HEK293 (cell line): Measurements from ENCODE around the gene TRMT44.
A peak's percentile ranks its signal among the peaks of the same experiment; 100 is the strongest.

Experiments used
- CTCF ChIA-PET: fragments of 350-600 bp; formaldehyde crosslinking; extraction: SDS; loops from one replicate; lab custom pipeline; 2021; ENCODE audit warnings: antibody characterized with exemption; lab: Yijun Ruan, JAX
- POLR2A ChIA-PET: fragments of 300-600 bp; formaldehyde crosslinking; extraction: SDS; loops from one replicate; lab custom pipeline; 2020; ENCODE audit warnings: antibody characterized with exemption, inconsistent platforms; lab: Yijun Ruan, JAX
- H3K27ac ChIP-seq: fragments of 200-500 bp; sonication (Bioruptor generic); 2 replicates; pipeline ENCODE4 v1.5.1; 2014; ENCODE audit warnings: low read depth, low read length, control low read depth, inconsistent platforms; ENCODE audit errors: extremely low read depth
- H3K36me3 ChIP-seq, 2 experiments: fragments of 200-500 bp in 1 of 2; sonication (Bioruptor generic) in 1 of 2; 1 replicate in 1 of 2; 2 replicates in 1 of 2; pipeline ENCODE4 v1.5.1; 2014 to 2017; ENCODE audit warnings: inconsistent platforms in 2 of 2, low read length in 2 of 2; ENCODE audit not compliant: control insufficient read depth in 2 of 2, insufficient read depth in 1 of 2
- H3K4me1 ChIP-seq: fragments of 200-500 bp; sonication (Bioruptor generic); 2 replicates; pipeline ENCODE4 v1.5.1; 2014; ENCODE audit warnings: mild to moderate bottlenecking, low read length, inconsistent platforms; ENCODE audit not compliant: control insufficient read depth, insufficient read depth
- H3K4me3 ChIP-seq: 2 replicates; pipeline ENCODE4 v1.5.1; 2011; ENCODE audit warnings: low read depth, mild to moderate bottlenecking, control low read depth, low read length, moderate library complexity
- H3K9me3 ChIP-seq: fragments of 200-500 bp; sonication (Bioruptor generic); 2 replicates; pipeline ENCODE4 v1.5.1; 2014; ENCODE audit warnings: low read depth, low read length, inconsistent platforms; ENCODE audit not compliant: control insufficient read depth, insufficient read depth
- CTCF ChIP-seq: fragments of 450-650 bp; formaldehyde crosslinking; IDR thresholded peaks from 2 replicates; pipeline ENCODE4 v1.5.1; 2016; ENCODE audit warnings: missing biosample characterization, missing genetic modification characterization
- FEZF1 ChIP-seq: fragments of 450-650 bp; formaldehyde crosslinking; IDR thresholded peaks from 2 replicates; pipeline ENCODE4 v1.5.1; 2016; ENCODE audit warnings: missing biosample characterization, missing genetic modification characterization
- GLIS1 ChIP-seq: fragments of 450-650 bp; formaldehyde crosslinking; IDR thresholded peaks from 2 replicates; pipeline ENCODE4 v1.5.1; 2016; ENCODE audit warnings: missing biosample characterization, missing genetic modification characterization
- KLF10 ChIP-seq: fragments of 450-650 bp; IDR thresholded peaks from 2 replicates; pipeline ENCODE4 v1.5.1; 2018; ENCODE audit warnings: missing biosample characterization, mild to moderate bottlenecking, missing genetic modification characterization
- MEIS1 ChIP-seq: sonication (generic); formaldehyde crosslinking; IDR thresholded peaks from 2 replicates; pipeline ENCODE4 v1.8.1; 2022; ENCODE audit warnings: missing genetic modification reagents, mild to moderate bottlenecking, borderline replicate concordance
- PRDM2 ChIP-seq: fragments of 450-650 bp; formaldehyde crosslinking; IDR thresholded peaks from 2 replicates; pipeline ENCODE4 v1.5.1; 2016; ENCODE audit warnings: missing biosample characterization, missing genetic modification characterization, borderline replicate concordance
- ZBTB26 ChIP-seq: fragments of 450-650 bp; formaldehyde crosslinking; optimal IDR thresholded peaks from 2 replicates; pipeline ENCODE3; 2016; ENCODE audit warnings: missing biosample characterization, mild to moderate bottlenecking, missing genetic modification characterization
- ZFP3 ChIP-seq: fragments of 450-650 bp; formaldehyde crosslinking; IDR thresholded peaks from 2 replicates; pipeline ENCODE4 v1.5.1; 2016; ENCODE audit warnings: low read depth, missing biosample characterization, missing genetic modification characterization
- ZFP69B ChIP-seq: fragments of 450-650 bp; formaldehyde crosslinking; IDR thresholded peaks from 2 replicates; pipeline ENCODE4 v1.5.1; 2016; ENCODE audit warnings: missing biosample characterization, missing genetic modification characterization
- ZNF10 ChIP-seq: fragments of 450-650 bp; formaldehyde crosslinking; IDR thresholded peaks from 2 replicates; pipeline ENCODE4 v1.5.1; 2017; ENCODE audit warnings: missing biosample characterization, missing genetic modification characterization
- ZNF148 ChIP-seq: fragments of 450-650 bp; formaldehyde crosslinking; IDR thresholded peaks from 2 replicates; pipeline ENCODE4 v1.5.0; 2017; ENCODE audit warnings: missing biosample characterization, missing genetic modification characterization, borderline replicate concordance
- ZNF221 ChIP-seq: fragments of 450-650 bp; formaldehyde crosslinking; IDR thresholded peaks from 2 replicates; pipeline ENCODE4 v1.5.1; 2017; ENCODE audit warnings: missing biosample characterization, missing genetic modification characterization, borderline replicate concordance
- ZNF239 ChIP-seq: fragments of 450-650 bp; formaldehyde crosslinking; IDR thresholded peaks from 2 replicates; pipeline ENCODE4 v1.5.1; 2016; ENCODE audit warnings: missing biosample characterization, missing genetic modification characterization
- ZNF266 ChIP-seq: fragments of 450-650 bp; formaldehyde crosslinking; IDR thresholded peaks from 2 replicates; pipeline ENCODE4 v1.5.1; 2016; ENCODE audit warnings: missing biosample characterization, missing genetic modification characterization, low read depth
- ZNF423 ChIP-seq: fragments of 450-650 bp; formaldehyde crosslinking; IDR thresholded peaks from 2 replicates; pipeline ENCODE4 v1.5.1; 2016; ENCODE audit warnings: missing biosample characterization, missing genetic modification characterization
- ZNF473 ChIP-seq: fragments of 450-650 bp; formaldehyde crosslinking; IDR thresholded peaks from 2 replicates; pipeline ENCODE4 v1.5.1; 2017; ENCODE audit warnings: missing biosample characterization, missing genetic modification characterization
- ZNF48 ChIP-seq: fragments of 450-650 bp; formaldehyde crosslinking; IDR thresholded peaks from 2 replicates; pipeline ENCODE4 v1.5.1; 2016; ENCODE audit warnings: missing biosample characterization, missing genetic modification characterization
- ZNF549 ChIP-seq: fragments of 450-650 bp; IDR thresholded peaks from 2 replicates; pipeline ENCODE4 v1.5.1; 2018; ENCODE audit warnings: missing biosample characterization, missing genetic modification characterization, mild to moderate bottlenecking, inconsistent platforms, moderate library complexity
- ZNF571 ChIP-seq: fragments of 450-650 bp; formaldehyde crosslinking; IDR thresholded peaks from 2 replicates; pipeline ENCODE4 v1.5.0; 2017; ENCODE audit warnings: missing biosample characterization, missing genetic modification characterization
- ZNF600 ChIP-seq: fragments of 450-650 bp; formaldehyde crosslinking; IDR thresholded peaks from 2 replicates; pipeline ENCODE4 v1.5.1; 2016; ENCODE audit warnings: missing biosample characterization, missing genetic modification characterization
- ZNF621 ChIP-seq: fragments of 450-650 bp; formaldehyde crosslinking; IDR thresholded peaks from 2 replicates; pipeline ENCODE4 v1.5.1; 2017; ENCODE audit warnings: missing biosample characterization, missing genetic modification characterization
- ZNF629 ChIP-seq: fragments of 450-650 bp; formaldehyde crosslinking; IDR thresholded peaks from 2 replicates; pipeline ENCODE4 v1.5.1; 2017; ENCODE audit warnings: missing biosample characterization, missing genetic modification characterization
- ZNF654 ChIP-seq: fragments of 450-650 bp; formaldehyde crosslinking; IDR thresholded peaks from 2 replicates; pipeline ENCODE4 v1.5.1; 2016; ENCODE audit warnings: low read depth, missing biosample characterization, missing genetic modification characterization
- ZNF830 ChIP-seq: fragments of 450-650 bp; IDR thresholded peaks from 2 replicates; pipeline ENCODE4 v1.5.0; 2018; ENCODE audit warnings: missing biosample characterization, missing genetic modification characterization, low read depth, mild to moderate bottlenecking, moderate library complexity

The TRMT44 gene

GRCh38 chr4:8422786-8423185 lies 17.8 kb upstream of the TRMT44 start (continued):
- no peak for TF ChIP-seq ZNF239 (tag by site-specific recombination)

- H3K4me3 ChIP-seq = no peak overlapping the region
- H3K27ac ChIP-seq = no peak overlapping the region
- ChIA-PET CTCF (interaction anchor here (1.7 to 1.9 kb wide), 2 partner anchors 17 to 24 kb away, joined by 6 to 7 read pairs; no protein-coding TSS in a partner anchor), POLR2A (interaction anchor here (0.6 kb wide), 1 partner anchor 12 kb away, joined by 3 read pairs; no protein-coding TSS in a partner anchor)
- no peak for TF ChIP-seq GLIS1
- TF ChIP-seq ZNF621 (tag by site-specific recombination) = no peak
- TF ChIP-seq KLF10 = no peak
- no peak for TF ChIP-seq CTCF
- no peak for TF ChIP-seq ZNF549 (tag by site-specific recombination)
- no peak for TF ChIP-seq ZNF473
- no peak for TF ChIP-seq ZNF571 (tag by site-specific recombination)
- TF ChIP-seq ZNF423 (tag by site-specific recombination) = no peak
- TF ChIP-seq ZNF48 (tag by site-specific recombination) = no peak
- no peak for TF ChIP-seq PRDM2
- no peak for TF ChIP-seq MEIS1
- no peak for TF ChIP-seq ZNF10
- TF ChIP-seq ZFP69B = no peak
- TF ChIP-seq ZNF830 (tag by site-specific recombination) = no peak
- no peak for TF ChIP-seq ZNF266 (tag by site-specific recombination)
- TF ChIP-seq ZFP3 (tag by site-specific recombination) = no peak
- TF ChIP-seq ZNF221 (tag by site-specific recombination) = no peak
- H3K9me3 ChIP-seq = no peaks in the 10 kb centered on the region
- no peaks in the 10 kb centered on the region for H3K4me1 ChIP-seq
- H3K36me3 ChIP-seq = no peaks in the 10 kb centered on the region
Observed at GRCh38 chr4:8427262-8427661, 13.3 kb upstream of the TRMT44 start.

- no peaks in the 10 kb centered on the region for H3K4me1 ChIP-seq
- no peaks in the 10 kb centered on the region for H3K36me3 ChIP-seq
- ChIA-PET CTCF (interaction anchor here (0.7 to 1.9 kb wide), 5 partner anchors 12 to 41 kb away, joined by 3 to 7 read pairs (median 6); partner anchors contain the start of genes ACOX3 and TRMT44), POLR2A (interaction anchor here (0.7 to 1.5 kb wide), 3 partner anchors 19 to 1652 kb away, joined by 3 to 4 read pairs (median 3); no protein-coding TSS in a partner anchor)
- H3K27ac ChIP-seq = no peak overlapping the region
- H3K4me3 ChIP-seq = peak overlapping the region; percentile 67
- H3K9me3 ChIP-seq = no peaks in the 10 kb centered on the region
- no peak for TF ChIP-seq ZNF629 (tag by site-specific recombination)
- TF ChIP-seq ZNF600 = no peak
- no peak for TF ChIP-seq ZNF830 (tag by site-specific recombination)
- no peak for TF ChIP-seq ZBTB26 (tag by site-specific recombination)
- TF ChIP-seq FEZF1 = no peak
- no peak for TF ChIP-seq ZNF654 (tag by site-specific recombination)
- TF ChIP-seq ZNF148 (tag by site-specific recombination) = no peak
Observed at GRCh38 chr4:8427761-8428287, 12.8 kb upstream of the TRMT44 start.
